Activated naive CD4-positive, alpha-beta T cell treated with anti-CD3 and anti-CD28 coated beads for 36 hours (primary cell): Measurements from ENCODE around the gene RBL2. TPM values are rescaled to one million over a fixed set of nuclear protein-coding genes. Genes with fewer than 3 reads are reported as not detected.
"Not testable (repeated sequence)": the region's sequence is repeated elsewhere in the genome, so short reads cannot be mapped to it uniquely, and the experiment has no call there.

Experiments used
- CTCF ChIA-PET: fragments of 350-600 bp; sonication (Branson Sonifier 250); formaldehyde crosslinking; loops from one replicate; lab custom pipeline; 2021; ENCODE audit warnings: antibody characterized with exemption; lab: Charles Lee
- DNase-seq: peaks from one replicate; pipeline ENCODE4 v3.0.0-alpha.2; 2020
- H3K27ac Mint-ChIP-seq: one replicate; pipeline ENCODE4 v1.8.0; 2021; ENCODE audit warnings: mild to moderate bottlenecking, mixed read lengths
- H3K27me3 Mint-ChIP-seq: one replicate; pipeline ENCODE4 v1.8.0; 2021; ENCODE audit warnings: low read depth, mixed read lengths
- H3K36me3 Mint-ChIP-seq: one replicate; pipeline ENCODE4 v1.8.0; 2021; ENCODE audit warnings: low read depth, mixed read lengths
- H3K4me1 Mint-ChIP-seq: one replicate; pipeline ENCODE4 v1.8.0; 2021; ENCODE audit warnings: low read depth, mixed read lengths
- H3K4me3 Mint-ChIP-seq: one replicate; pipeline ENCODE4 v1.8.0; 2021; ENCODE audit warnings: mild to moderate bottlenecking, moderate library complexity, mixed read lengths
- H3K9me3 Mint-ChIP-seq: one replicate; pipeline ENCODE4 v1.8.0; 2021; ENCODE audit warnings: mixed read lengths
- intact Hi-C: fragments of 100-400 bp; cut with micrococcal nuclease; formaldehyde crosslinking; loops from one replicate; pipeline ENCODE4 v1.15.1; 2023
- total RNA-seq, 2 experiments: library from RNA; stranded (reverse); gene quantifications; one replicate each; pipeline ENCODE4 v1.2.3, GENCODE V29; 2021

RBL2 gene, protein sequence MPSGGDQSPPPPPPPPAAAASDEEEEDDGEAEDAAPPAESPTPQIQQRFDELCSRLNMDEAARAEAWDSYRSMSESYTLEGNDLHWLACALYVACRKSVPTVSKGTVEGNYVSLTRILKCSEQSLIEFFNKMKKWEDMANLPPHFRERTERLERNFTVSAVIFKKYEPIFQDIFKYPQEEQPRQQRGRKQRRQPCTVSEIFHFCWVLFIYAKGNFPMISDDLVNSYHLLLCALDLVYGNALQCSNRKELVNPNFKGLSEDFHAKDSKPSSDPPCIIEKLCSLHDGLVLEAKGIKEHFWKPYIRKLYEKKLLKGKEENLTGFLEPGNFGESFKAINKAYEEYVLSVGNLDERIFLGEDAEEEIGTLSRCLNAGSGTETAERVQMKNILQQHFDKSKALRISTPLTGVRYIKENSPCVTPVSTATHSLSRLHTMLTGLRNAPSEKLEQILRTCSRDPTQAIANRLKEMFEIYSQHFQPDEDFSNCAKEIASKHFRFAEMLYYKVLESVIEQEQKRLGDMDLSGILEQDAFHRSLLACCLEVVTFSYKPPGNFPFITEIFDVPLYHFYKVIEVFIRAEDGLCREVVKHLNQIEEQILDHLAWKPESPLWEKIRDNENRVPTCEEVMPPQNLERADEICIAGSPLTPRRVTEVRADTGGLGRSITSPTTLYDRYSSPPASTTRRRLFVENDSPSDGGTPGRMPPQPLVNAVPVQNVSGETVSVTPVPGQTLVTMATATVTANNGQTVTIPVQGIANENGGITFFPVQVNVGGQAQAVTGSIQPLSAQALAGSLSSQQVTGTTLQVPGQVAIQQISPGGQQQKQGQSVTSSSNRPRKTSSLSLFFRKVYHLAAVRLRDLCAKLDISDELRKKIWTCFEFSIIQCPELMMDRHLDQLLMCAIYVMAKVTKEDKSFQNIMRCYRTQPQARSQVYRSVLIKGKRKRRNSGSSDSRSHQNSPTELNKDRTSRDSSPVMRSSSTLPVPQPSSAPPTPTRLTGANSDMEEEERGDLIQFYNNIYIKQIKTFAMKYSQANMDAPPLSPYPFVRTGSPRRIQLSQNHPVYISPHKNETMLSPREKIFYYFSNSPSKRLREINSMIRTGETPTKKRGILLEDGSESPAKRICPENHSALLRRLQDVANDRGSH
- total RNA-seq, result 100 to 1,000 TPM in 1 of 2 experiments, 10 to 100 TPM in 1; 99.2 to 100 TPM

DNA sequence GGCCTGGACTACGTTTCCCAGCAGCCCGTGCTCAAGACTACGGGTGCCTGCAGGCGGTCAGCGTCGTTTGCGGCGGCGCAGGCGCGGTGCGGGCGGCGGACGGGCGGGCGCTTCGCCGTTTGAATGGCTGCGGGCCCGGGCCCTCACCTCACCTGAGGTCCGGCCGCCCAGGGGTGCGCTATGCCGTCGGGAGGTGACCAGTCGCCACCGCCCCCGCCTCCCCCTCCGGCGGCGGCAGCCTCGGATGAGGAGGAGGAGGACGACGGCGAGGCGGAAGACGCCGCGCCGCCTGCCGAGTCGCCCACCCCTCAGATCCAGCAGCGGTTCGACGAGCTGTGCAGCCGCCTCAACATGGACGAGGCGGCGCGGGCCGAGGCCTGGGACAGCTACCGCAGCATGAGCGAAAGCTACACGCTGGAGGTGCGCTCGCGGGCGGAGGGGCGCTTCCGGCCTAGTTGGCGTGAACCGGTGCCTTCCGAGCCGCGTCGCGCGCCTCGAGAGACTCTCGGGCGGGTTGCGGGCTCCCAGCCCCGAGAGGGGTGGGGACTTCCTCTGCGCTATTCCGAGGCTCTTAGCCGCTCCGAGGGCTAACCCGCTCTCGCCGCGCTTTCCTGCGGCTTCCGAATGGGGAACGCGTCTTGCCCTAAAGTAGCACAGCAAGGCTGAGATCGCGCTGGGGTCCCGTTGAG is at the start of gene RBL2:
TSS of gene RBL2 (plus strand) at position 95 of the 689 bp plus-strand sequence. CDS start at position 181, 86 bp downstream.
- Mint-ChIP-seq H3K36me3 (peaks cover 7% of the 10 kb centered on the region), H3K9me3 (peaks cover 3% of the 10 kb centered on the region), H3K27ac (peak within 1 kb of the TSS; percentile 93), H3K4me3 (peak within 1 kb of the TSS; percentile 96), H3K4me1 (peaks cover 36% of the 10 kb centered on the region), H3K27me3 (no peaks in the 10 kb centered on the region)
- CTCF ChIA-PET, result interaction anchor here (1.0 to 1.3 kb wide), 2 partner anchors 18 to 78 kb away, joined by 3 read pairs; no protein-coding TSS in a partner anchor
- intact Hi-C loops, result loop anchor here (1.0 to 10.0 kb wide), 6 partner anchors 23 to 380 kb away; partner anchors contain the start of genes AKTIP, CHD9, CHD9NB and RPGRIP1L
- peak; percentile 88 for DNase-seq

- H3K4me3 Mint-ChIP-seq, H3K27me3 Mint-ChIP-seq, CTCF ChIA-PET, intact Hi-C loops, DNase-seq, H3K4me1 Mint-ChIP-seq, H3K27ac Mint-ChIP-seq: not testable (repeated sequence)
- H3K9me3 Mint-ChIP-seq, result peaks cover 14% of the 10 kb centered on the region
- H3K36me3 Mint-ChIP-seq, result peaks cover 27% of the 10 kb centered on the region
Measured at GRCh38 chr16:53384610-53385009, 49.7 kb upstream of the RBL2 start.

- no peak for DNase-seq
- intact Hi-C loops, result no loop called here
- Mint-ChIP-seq H3K27me3 (no peaks in the 10 kb centered on the region), H3K27ac (no peak overlapping the region), H3K4me1 (no peaks in the 10 kb centered on the region), H3K4me3 (no peak overlapping the region), H3K36me3 (no peaks in the 10 kb centered on the region), H3K9me3 (peaks cover 2% of the 10 kb centered on the region)
- CTCF ChIA-PET, result interaction anchor here (0.7 to 1.2 kb wide), 2 partner anchors 37 to 350 kb away, joined by 3 to 4 read pairs; partner anchors contain the start of gene CHD9
Measured at GRCh38 chr16:53404959-53405358, 29.3 kb upstream of the RBL2 start.

GRCh38 chr16:53412549-53412948 is 21.7 kb upstream of the RBL2 start:
- intact Hi-C loops, result no loop called here
- H3K4me1 Mint-ChIP-seq, result peaks cover 10% of the 10 kb centered on the region
- H3K9me3 Mint-ChIP-seq, result peaks cover 3% of the 10 kb centered on the region
- peaks cover 5% of the 10 kb centered on the region for H3K36me3 Mint-ChIP-seq
- H3K27ac Mint-ChIP-seq, result no peak overlapping the region
- CTCF ChIA-PET, result interaction anchor here (0.7 kb wide), 1 partner anchor 9 kb away, joined by 3 read pairs; no protein-coding TSS in a partner anchor
- no peaks in the 10 kb centered on the region for H3K27me3 Mint-ChIP-seq
- H3K4me3 Mint-ChIP-seq, result no peak overlapping the region
- no peak for DNase-seq

DNA sequence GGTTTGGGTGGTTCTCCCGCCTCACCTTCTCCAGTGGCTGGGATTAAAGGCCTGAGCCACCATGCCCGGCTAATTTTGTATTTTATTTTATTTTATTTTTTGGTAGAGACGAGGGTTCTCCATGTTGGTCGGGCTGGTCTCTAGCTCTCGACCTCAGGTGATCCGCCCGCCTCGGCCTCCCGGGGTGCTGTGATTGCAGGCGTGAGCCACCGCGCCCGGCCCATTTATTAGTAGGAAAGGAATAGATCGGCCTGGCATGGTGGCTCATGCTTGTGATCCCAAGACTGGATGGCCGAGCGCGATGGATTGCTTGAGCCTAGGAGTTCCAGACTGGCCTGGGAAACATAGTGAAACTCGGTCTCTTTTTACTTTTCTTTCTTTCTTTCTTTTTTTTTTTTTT is 20.4 kb upstream of the RBL2 start:
- Mint-ChIP-seq H3K27me3 (no peaks in the 10 kb centered on the region), H3K9me3 (peaks cover 3% of the 10 kb centered on the region), H3K36me3 (peaks cover 5% of the 10 kb centered on the region), H3K27ac (no peak overlapping the region), H3K4me3 (no peak overlapping the region), H3K4me1 (peaks cover 10% of the 10 kb centered on the region)
- intact Hi-C loops, result no loop called here
- CTCF ChIA-PET, result no interaction called here
- no peak for DNase-seq

DNA sequence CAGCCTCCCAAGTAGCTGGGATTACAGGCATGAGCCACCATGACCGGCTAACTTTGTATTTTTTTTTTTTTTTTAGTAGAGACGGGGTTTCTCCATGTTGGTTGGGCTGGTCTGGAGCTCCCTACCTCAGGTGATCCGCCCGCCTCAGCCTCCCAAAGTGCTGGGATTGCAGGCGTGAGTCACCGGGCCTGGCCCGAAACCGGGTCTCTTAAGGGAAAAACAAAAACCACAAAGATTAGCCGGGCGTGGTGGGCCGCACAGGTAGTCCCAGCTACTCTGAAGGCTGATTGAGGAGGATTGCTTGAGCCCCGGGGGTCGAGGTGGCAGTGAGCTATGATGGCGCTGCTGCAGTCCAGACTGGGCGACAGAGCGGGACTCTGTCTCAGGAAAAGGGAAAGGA is 19.9 kb upstream of the RBL2 start:
- H3K27me3 Mint-ChIP-seq, result no peaks in the 10 kb centered on the region
- DNase-seq, result no peak
- no peak overlapping the region for H3K27ac Mint-ChIP-seq
- peaks cover 3% of the 10 kb centered on the region for H3K9me3 Mint-ChIP-seq
- H3K36me3 Mint-ChIP-seq, result peaks cover 5% of the 10 kb centered on the region
- CTCF ChIA-PET, result no interaction called here
- intact Hi-C loops, result no loop called here
- no peak overlapping the region for H3K4me3 Mint-ChIP-seq
- H3K4me1 Mint-ChIP-seq, result peaks cover 10% of the 10 kb centered on the region

DNA sequence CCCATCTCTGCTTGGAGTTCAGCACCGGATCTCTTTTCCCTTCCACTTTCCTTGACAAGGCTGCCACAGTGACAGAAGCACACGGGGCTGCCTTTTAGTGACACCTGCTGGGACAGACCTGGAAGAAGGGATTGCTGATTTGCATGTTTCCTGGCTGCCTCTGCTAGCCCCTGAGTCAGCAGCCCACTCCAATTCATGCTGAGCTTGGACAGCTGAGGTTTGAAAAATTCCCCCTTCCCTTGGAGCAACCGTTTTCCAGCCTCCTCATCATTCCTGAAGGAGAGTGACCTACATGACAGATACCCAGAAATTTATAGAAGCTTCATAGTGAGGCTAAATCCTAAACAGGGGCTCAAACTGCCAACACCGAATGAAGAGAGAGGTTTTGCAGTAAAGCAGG is 18.8 kb upstream of the RBL2 start:
- peaks cover 3% of the 10 kb centered on the region for H3K9me3 Mint-ChIP-seq
- H3K4me3 Mint-ChIP-seq, result no peak overlapping the region
- no peak for DNase-seq
- peaks cover 10% of the 10 kb centered on the region for H3K4me1 Mint-ChIP-seq
- H3K27me3 Mint-ChIP-seq, result no peaks in the 10 kb centered on the region
- CTCF ChIA-PET, result interaction anchor here (0.6 kb wide), 2 partner anchors 28 to 317 kb away, joined by 3 to 4 read pairs; no protein-coding TSS in a partner anchor
- no peak overlapping the region for H3K27ac Mint-ChIP-seq
- intact Hi-C loops, result no loop called here
- peaks cover 5% of the 10 kb centered on the region for H3K36me3 Mint-ChIP-seq

DNA sequence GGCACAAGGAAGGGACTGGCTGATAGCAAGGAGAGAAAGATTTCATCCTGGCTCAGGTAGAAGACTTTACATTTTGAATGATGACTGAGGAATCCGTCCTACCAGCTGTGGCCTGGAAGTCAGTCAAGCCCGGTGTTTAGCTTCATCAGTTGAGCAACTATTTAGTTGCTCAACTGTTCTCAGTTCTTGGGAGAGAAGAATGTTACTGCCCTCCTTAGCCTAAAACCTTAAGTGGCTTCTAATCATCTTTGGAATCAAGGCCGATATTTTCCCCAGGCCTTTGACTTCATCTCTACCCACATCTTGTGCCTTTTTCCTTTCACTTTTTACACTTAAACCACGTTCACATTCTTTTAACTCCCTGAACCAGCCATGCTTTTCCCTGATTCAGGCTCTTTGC is 17.3 kb upstream of the RBL2 start:
- DNase-seq, result no peak
- Mint-ChIP-seq H3K4me1 (peaks cover 10% of the 10 kb centered on the region), H3K4me3 (no peak overlapping the region), H3K27me3 (no peaks in the 10 kb centered on the region), H3K36me3 (peaks cover 2% of the 10 kb centered on the region), H3K27ac (no peak overlapping the region), H3K9me3 (peaks cover 4% of the 10 kb centered on the region)
- CTCF ChIA-PET, result interaction anchor here (0.6 kb wide), 1 partner anchor 67 kb away, joined by 6 read pairs; no protein-coding TSS in a partner anchor
- intact Hi-C loops, result no loop called here

DNA sequence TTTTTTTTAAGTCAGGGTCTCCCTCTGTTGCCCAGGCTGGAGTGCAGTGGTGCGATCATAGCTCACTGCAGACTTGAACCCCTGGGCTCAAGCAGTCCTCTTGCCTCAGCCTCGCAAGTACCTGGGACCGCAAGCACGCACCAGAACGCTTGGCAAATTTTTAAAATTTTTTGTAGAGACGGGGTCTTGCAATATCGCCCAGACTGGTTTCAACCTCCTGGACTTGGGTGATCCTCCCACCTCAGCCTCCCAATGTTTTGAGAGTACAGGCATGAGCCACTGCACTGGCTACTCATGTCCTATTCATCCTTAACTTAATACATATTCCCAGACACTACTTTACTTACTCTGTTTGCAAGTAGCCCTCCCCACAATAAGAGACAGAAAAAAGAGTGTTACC is 16.3 kb upstream of the RBL2 start:
- intact Hi-C loops, result no loop called here
- CTCF ChIA-PET, result no interaction called here
- Mint-ChIP-seq H3K36me3 (peaks cover 2% of the 10 kb centered on the region), H3K9me3 (peaks cover 4% of the 10 kb centered on the region), H3K4me1 (peaks cover 10% of the 10 kb centered on the region), H3K4me3 (no peak overlapping the region), H3K27ac (no peak overlapping the region), H3K27me3 (no peaks in the 10 kb centered on the region)
- DNase-seq, result no peak

DNA sequence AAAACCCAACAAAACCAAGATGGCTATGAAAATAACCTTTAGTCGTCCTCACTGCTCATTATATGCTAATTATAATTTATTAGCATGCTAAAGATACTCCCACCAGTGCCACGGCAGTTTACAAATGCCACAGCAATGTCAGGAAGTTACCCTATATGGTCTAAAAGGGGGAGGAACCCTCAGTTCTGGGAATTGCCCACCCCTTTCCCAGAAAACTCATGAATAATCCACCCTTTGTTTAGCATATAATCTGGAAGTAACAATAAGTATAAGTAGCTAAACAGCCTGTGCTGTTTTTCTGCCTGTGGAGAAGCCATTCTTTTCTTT is 14.9 kb upstream of the RBL2 start:
- CTCF ChIA-PET, H3K27me3 Mint-ChIP-seq, H3K36me3 Mint-ChIP-seq, H3K4me3 Mint-ChIP-seq, H3K4me1 Mint-ChIP-seq, DNase-seq, intact Hi-C loops, H3K27ac Mint-ChIP-seq, H3K9me3 Mint-ChIP-seq: not testable (repeated sequence)

GRCh38 chr16:53421248-53421647 is 13.0 kb upstream of the RBL2 start:
- no peak for DNase-seq
- Mint-ChIP-seq H3K36me3 (no peaks in the 10 kb centered on the region), H3K27ac (no peak overlapping the region), H3K4me3 (no peak overlapping the region), H3K9me3 (peaks cover 9% of the 10 kb centered on the region), H3K4me1 (peaks cover 3% of the 10 kb centered on the region), H3K27me3 (no peaks in the 10 kb centered on the region)
- intact Hi-C loops, result no loop called here
- CTCF ChIA-PET, result interaction anchor here (0.5 kb wide), 1 partner anchor 246 kb away, joined by 3 read pairs; no protein-coding TSS in a partner anchor
